Astrocyte of the hippocampus (primary cell): Measurements from ENCODE around the gene TMEM108.
A peak's percentile ranks its signal among the peaks of the same experiment; 100 is the strongest.

Source experiments
- DNase-seq: peaks from one replicate; pipeline ENCODE4 v3.0.0; 2011; ENCODE audit warnings: low read depth, low spot score

TMEM108 gene

DNA sequence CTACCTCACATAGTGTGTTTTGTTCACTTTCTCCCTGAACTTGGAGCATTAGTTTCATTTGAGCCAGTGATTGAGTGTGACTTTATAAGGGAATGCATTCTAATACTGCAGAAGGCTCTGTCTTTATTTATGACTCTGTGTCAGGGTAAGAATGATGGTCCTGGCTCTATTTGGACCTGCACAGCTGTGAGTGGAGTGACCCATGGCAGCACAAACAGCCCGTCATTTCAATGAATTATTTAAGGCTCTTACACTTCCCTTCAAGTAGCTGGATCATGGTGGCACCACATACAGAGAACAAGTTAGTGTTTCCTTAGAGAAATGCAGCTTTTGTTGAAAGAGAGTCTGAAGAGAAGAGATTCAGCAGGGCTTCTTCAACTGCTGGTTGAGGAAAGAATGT lies 16.4 kb downstream of the TMEM108 start:
- DNase-seq: no peak

DNA sequence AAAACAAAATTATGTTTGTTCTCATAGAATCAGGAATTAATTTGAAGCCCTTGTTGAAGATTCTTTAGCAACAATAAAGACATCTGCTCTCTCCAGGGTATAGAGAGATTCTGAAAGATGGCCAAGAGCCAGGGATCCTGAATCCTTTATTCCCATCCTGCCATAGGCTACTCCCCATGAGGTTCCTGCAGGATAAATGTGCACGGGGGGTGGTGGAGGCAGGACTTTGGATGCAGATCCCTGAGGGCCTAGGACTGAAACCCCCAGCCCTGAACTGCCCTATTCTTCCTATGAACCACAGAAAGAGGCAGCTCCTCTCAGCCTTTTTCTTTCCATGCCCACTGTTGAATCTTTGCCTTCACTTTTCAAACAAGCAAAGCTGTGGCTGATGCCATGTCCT lies 17.1 kb downstream of the TMEM108 start:
- no peak for DNase-seq

DNA sequence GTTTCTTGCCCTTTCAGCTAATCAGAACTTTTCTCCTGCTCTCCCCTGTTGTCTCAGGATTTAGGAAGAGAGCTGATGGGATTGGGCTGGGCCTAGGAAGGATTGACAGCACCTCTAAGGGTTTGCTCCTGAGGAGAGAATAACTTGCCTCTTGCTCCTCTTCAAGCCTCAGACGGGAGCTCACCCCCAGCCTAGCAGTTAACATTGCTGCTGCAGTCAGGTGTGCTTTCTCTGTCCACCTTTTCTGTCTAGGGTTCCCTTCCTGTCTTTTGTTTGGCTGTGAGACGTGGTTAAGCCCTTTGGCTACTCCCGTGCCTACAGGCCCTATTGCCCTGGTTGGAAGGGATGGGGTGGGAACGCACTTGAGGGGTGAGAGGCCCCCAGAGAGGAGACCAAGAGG lies 20.1 kb downstream of the TMEM108 start:
- no peak for DNase-seq

DNA sequence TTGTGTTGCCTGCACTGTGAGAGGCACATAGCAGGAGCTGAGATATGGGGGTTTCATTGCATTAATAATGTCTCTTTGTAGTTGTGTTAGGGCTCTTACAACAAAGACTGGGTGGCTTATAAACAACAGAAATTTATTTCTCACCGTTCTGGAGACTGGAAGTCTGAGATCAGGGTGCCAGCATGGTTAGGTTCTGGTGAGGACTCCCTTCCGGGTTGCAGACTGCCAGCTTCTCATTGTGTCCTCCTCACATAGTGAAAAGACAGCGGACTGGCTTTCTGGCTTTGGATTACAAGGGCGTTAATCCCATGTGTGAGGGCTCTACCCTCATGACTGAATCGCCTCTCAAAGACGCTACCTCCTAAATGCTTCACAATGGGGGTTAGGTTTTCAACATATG lies 20.6 kb downstream of the TMEM108 start:
- no peak for DNase-seq

DNA sequence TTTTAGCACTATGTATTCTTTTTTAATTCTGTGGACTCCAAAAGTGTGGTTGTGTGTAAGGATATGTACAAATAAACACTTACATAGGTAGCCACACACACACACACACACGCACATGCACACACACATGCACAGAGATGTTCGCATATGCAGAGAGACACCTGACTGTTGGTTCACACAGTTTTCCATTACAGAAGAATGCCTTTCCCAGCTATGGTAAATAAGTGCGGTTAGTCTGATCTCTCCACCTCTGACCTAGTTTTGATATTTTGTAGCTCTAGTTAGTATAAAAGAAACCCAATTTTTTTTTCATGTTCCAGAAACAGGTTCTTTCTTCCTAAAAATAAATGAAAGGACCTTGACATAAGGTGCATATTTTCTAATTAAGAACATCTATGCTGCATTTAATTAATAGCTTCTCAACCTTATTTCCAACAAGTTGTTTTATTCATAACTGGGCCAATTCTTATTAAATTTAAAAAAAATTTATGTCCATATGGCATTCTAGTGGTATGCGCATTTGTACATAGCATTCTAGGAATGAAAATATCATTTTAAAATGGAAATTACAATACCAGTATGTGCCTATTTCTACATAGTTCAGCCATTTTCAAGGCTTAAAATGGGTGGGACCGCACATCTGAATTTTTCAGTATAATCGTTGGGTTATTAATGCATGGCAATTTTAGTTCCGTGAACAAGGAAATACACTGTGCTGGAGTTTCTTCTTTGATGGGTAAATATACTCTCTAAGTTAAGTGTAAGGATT lies 27.2 kb downstream of the TMEM108 start:
- no peak for DNase-seq

DNA sequence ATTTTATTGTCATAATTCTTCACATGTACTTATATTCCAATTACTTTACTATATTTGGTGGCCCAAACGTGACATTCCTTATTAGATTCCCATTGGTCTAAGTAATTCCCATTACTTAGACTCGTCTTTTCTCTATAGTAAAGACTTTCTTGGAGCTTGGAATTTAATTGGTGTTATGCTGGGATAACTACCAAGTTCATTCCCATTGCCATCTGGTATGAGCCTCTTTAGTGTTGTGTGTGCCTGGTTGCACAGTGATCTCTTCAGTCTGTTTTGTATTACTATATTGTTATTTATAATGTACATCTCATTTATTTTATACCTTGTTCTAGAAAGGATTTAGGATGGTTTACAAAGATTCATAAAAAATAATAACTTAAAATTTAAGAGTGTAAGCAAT lies 27.8 kb downstream of the TMEM108 start:
- no peak for DNase-seq

DNA sequence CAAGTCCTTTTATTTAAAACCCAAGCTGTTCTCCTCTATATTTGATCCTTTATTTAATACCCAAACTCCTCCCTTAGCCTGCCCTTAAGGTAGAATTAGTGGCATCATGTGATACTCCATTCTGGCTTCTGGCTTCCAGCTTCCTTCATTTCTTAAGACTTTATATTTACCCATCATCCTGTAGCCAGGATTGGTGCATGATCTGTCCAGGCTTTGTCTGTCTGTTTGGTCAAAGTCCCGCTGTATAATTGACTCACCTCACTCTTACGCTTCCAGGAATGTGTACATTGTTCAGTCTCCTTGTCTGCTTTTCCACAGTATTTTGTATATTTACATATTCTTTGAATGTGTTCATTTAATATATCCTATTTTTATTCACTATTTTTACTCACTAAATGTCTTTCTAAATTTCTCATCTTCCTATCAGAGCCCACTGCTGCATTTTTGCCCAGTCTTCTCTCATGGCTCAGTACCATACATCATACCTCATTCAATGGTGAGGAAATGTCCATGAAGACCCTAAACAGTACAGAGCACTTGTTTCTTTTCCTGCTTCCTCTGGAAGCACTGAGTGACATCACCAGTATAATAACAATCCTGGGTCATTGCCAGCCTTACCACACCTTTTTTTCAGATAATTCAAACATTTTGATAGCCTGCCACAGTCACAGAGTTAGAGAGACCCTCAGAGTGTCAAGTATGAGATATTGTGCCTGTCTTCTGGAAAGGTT lies 31.5 kb downstream of the TMEM108 start:
- no peak for DNase-seq

DNA sequence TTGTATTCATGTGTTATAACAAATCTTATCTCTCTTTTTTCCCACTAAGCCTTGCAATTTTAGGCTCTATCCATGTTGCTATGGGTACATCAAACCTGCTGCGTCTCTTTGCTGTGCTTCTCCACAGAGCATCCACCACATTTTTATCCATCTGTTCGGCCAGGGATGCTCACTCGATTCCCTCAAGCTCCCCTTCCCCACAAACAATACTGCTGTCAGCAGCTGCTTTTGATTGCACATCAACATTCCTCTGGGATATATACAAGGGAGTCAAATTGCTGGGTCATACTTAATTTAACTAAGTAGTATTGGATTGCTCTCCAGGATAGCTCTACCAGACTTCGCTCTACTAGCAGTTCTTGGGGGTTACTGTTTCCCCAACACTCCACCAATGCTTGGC lies 36.8 kb downstream of the TMEM108 start:
- no peak for DNase-seq

DNA sequence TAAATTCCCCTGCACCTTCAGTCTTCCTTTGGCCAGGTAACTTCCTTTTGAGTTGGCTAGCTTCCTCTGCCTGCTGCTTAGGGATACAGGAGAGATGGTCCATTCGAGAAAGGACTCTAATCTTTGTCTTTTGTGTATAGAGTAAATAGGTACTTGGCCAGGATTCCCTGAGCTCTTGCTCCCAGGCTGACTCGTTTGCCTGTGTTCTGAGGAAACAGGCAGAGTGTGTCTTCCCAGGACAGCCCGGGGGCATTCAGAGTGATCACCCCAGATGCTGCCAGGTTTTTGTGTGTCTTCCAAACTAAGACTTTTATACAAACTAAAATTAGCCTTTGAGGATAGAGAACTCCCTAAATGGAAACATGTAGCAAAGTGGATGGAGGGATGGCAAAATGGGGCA lies 39.5 kb downstream of the TMEM108 start:
- DNase-seq: no peak

DNA sequence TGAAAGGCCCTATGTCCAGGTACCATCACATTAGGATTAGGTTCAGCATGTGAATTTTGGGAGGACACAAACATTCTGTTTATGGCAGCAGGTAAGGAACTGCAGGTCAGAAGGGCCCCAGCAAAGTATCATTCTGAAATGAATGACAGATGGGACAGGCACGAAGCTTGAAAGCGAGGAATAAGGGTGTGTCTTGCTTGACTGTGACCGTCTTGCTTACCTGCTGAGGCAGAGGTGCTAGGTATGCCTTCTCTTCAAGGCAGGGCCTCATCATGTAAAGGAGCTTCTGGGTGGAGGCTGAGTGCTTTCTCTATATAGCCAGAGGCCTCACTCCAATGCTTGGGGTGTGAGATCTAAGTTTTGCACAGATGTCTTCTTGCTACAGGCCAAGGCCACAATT lies 41.4 kb downstream of the TMEM108 start:
- no peak for DNase-seq

DNA sequence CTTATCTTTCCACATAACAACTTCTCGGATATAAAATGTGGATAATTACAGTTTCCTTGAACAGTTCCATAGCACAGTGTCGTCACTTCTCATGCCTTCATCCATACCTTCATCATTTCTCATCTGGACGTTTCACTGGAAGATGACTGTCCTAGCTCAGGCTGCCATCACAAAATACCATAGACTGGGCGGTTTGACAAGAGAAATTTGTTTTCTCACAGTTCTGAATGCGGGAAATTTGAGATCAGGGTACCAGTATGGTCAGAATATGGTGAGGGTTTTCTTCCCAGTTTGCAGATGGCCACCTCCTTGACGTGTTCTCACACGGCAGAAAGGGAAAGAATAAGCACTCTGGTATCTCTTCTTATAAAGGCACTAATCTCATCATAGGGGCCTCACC lies 42.8 kb downstream of the TMEM108 start:
- no peak for DNase-seq

DNA sequence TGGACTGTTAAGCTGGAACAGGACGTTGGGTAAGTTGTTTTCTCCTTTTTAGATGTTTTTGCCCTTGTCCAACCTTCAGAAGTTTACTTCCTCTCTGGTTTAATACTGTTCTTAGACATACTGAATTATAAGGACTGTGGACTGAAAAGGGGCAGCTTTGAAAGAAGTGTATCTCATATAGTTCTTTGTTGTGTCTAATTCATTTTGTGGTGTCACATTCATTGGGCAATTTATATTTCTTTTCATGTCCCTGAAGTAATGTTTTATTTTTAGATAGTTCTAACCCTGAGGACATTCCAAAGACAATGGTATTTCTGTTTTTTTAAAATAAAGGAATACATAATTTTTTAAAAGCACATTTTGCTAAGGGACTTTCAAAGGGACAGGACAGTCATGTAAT lies 45.2 kb downstream of the TMEM108 start:
- DNase-seq: no peak

DNA sequence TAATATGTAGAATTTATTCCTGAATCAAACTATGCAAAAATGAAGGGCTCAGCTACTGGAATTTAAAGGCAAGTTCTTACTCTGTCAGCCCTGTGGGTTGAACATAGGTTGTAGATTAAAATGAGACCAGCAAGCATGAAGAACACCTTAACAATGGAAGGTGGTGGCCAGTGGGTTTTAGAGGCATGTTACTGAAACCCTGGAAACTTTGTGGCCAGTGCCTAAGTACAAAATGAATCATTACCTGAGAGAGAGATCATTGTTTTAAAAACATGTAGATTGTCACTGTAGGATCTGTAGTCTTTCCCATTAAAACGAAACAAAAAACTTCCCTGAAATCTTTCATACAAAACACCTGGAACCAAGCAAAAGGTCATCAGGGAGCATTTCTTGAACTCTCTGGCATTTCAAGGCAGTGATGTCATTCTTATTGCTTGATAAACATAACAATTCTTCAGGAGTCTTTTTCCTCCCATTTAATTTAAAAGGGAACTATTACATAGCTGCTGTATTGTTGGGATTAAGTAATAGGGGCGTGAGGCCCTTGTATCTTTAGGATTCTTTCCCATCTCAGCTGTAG lies 51.8 kb downstream of the TMEM108 start:
- peak; percentile 18 for DNase-seq

DNA sequence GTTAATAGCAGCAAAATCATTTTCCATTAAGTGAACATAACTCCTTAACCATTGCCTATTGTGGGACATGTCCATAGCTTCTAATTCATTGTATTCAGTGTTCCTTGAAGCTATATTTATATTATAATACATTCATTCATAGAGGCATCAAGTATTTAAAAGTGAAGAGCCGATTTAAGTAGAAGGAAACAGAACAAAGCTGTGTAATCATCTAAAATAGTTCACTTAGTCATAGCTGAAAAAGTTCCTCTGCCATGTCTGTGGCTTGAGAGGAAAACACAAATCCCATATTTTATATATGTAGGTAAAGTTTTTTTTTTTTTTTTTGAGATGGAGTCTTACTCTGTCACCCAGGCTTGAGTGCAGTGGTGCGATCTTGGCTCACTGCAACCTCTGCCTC lies 54.5 kb downstream of the TMEM108 start:
- no peak for DNase-seq

DNA sequence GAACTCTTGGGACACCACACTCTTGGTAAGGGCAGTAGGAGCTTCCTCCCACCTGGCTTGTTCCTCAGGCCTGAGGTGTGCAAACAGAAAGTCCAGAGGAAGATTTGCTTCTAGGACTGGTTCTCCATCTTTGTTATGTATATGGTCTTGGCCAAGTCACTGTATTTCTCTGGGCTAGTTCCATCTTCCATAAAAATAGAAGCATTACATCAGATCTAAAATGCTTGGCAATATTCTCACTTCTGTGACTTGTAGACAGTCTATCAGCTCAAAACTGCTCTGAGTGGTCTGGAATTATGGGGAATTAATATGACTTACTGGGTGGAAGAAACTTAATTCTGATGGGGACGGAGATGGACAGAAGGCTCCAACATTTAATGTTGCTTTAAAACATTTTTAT lies 55.2 kb downstream of the TMEM108 start:
- DNase-seq: no peak

DNA sequence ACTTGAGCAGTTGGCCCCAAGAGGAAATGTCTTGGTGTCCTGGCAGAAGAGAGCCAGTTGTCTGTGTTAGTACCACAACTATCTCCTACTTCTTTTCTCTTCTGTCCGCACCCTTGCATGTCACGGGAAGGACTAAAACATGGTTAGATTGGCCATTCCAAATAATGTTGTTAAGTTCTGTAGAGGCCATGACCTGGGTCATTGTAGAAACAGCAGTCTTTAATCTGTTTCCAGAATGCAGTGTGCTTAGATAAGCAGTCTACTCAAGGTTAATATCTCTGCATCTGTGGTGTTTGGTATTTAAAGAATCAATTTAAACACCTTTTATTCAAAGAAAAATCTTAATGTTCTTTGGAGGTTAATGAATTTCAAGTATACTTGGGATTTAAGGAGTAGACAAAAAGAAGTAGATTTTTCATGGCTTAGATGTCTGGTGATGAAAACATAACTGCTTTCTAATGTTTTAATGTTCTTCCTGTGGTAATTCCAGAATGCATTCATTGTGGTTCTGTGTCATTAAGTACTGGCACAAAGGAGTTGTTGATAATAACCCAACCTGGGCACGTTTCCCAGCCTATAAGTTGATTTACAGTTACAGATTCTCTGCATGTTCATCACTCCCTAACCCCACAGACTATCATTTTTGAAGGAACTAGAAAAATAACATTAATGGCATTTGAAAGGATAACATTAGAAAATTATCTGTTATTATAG lies 58.9 kb downstream of the TMEM108 start:
- DNase-seq: peak; percentile 73

DNA sequence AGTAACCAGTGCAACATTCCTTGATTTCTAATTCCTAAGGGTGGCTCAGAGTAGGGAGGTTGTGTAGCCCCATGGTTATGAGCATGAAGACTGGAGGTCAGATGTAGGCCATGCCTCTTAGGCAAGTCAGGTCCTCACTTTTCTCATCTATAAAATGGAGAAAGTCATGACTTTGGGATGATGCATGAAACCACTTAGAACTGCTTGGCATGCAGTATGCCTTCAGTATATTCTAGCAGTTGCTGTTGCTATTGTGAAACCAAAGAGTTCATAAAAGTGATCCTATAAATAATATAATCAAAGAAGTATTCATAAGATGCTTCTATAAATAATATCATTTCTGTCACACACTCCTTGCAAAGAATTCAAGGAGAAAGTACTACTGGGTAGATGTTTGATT lies 65.5 kb downstream of the TMEM108 start:
- no peak for DNase-seq

DNA sequence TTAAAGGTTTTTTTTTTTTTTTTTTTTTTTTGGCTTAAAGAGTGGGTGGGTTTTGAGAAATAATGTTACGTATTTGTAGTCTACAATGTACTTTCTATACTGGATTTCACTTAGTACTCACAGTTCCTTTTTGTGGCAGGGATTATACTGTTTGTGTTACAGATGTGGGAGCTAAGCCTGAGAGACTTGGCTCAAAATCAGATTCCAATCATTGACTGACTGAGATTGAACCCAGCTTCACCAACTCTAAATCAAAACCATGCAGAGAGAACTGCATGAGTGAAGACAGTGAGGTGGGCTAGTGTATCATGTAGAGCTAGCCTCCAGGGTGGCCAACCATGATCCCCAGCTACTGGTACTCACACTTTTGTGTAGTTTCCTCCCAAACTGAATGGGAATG lies 68.0 kb downstream of the TMEM108 start:
- no peak for DNase-seq

DNA sequence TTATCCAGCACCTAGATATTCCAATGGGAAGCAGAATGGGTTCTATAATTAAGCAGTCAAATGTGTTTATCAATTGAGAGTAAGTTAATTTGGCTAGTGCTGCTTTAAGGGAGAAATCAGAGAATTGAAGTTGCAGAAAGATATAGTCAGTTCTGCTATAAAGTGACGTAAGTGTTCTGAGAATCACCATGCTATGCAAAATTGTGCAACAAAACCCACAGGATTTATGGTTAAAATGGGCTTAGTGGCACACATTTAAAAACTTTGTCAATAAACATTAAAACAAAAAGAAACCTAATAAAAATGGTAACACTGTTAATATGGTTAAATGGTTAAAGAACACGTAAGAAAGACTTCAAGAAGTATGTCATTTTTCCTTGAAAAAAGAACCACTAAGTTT lies 74.5 kb downstream of the TMEM108 start:
- no peak for DNase-seq

DNA sequence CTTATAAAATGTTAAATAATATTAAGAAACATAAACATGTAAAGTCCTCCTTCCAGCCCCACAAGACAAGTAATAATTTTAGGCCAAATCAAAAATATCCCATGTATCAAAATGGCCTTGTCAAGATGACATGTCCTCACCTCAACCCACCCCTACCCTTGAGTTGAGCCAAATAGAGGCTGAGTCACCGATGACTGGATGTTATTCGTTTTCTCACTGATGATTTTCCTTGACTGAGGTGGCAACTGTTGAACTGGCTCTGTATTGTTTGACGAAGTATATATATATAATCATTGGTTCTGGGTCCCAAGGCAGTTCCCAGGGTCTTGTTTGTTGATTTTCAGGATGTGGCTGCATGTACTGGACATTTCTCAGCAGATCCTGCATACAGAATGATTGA lies 75.3 kb downstream of the TMEM108 start:
- DNase-seq: peak; percentile 59

DNA sequence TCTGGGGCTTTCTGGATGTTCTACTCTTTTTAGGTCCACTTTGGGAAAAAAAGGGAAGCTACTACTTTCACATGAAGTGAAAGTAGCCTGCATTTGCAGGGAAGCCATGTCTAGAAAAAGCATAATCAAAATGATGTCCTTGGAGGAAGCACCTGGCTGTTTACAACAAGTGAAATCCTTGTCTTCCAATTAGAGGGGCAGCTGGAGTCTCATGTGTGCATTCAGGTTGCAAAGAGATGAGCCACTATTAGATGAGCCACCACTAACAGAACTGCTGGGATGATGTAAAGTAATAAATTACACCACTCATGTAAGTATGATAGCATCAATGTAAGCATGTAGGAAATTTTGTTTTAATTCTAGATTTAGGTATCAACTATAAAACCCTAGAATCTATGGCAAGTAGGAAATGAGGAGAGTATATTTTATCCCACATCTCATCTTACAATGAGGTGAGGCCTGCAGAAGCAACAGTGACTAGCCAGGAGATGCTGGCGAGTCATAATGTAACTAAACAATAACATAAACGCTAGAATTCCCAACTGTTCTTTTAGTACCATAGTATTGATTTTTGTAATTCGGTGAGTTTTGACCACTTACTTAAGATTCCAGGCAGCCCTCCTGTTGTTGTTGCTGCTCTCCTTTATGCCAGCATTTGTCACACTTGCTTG lies 75.9 kb downstream of the TMEM108 start:
- no peak for DNase-seq

DNA sequence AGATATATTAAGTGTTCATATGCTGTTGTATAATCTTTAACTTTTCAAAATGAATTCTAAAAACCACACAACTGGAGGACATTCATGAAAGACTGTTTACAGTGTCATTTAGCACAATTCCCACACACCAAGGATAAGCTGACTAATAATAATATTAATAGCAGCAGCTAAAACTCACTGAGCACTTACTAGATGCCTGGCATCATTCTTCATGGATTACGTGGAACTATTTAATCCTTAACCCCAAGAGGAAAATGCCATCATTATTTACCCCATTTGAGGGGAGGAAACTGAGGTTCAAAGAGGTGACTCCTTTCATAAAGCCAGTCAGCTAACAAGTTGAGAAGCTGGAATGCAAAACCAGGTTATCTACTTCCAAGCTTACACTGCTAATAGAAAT lies 77.0 kb downstream of the TMEM108 start:
- DNase-seq: no peak
